ENCODE data around the gene CCDC137. TPM values are rescaled to one million over a fixed set of nuclear protein-coding genes. Genes with fewer than 3 reads are reported as not detected.

Gene CCDC137
- total RNA-seq, 1 donor from 2014 or later: 41.3 TPM

DNA sequence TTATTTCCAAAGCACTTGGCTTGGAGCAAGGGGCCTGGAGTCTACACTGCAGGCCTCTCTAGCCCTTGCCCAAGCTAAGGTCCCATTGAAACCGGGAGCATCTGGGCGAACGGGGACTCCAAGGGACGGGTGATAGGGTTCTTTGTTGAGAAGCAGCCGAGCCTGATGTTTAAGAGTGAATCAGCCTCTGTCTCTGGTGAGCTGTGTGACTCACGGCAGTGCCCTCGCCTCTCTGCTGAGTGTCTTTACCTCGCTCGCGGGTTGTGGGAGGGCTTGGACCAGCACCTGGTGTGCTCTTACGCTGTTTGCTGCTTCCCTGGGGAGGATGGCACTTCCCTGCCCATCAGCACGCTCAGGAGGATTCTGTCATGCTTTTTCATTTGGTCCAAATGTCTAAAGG is 18.6 kb downstream of the CCDC137 start:
- H3K4me3 Mint-ChIP-seq: peak overlapping the region; percentile 85
- H3K4me1 Mint-ChIP-seq: peaks cover 32% of the 10 kb centered on the region
- DNase-seq (no peak), ATAC-seq (ENCODE audit: low read depth) (no peak)
- TF ChIP-seq CTCF (IDR thresholded peaks at IDR 0.05): no peak
- intact Hi-C loops (cut with micrococcal nuclease): no loop called here
- ChIA-PET POLR2A (interaction anchor here (1.3 to 3.0 kb wide), 2 partner anchors 18 to 21 kb away, joined by 3 to 39 read pairs; partner anchors contain the start of gene MRPL12), CTCF (no interaction called here)
- H3K27me3 Mint-ChIP-seq: no peaks in the 10 kb centered on the region
- peaks cover 54% of the 10 kb centered on the region for H3K36me3 Mint-ChIP-seq (ENCODE audit: low read depth)
- no peak overlapping the region for H3K27ac Mint-ChIP-seq
- no peaks in the 10 kb centered on the region for H3K9me3 Mint-ChIP-seq

- no peak for DNase-seq
- H3K4me1 Mint-ChIP-seq: peaks cover 32% of the 10 kb centered on the region
Observed at GRCh38 chr17:81686614-81687013, 20.1 kb downstream of the CCDC137 start.

DNA sequence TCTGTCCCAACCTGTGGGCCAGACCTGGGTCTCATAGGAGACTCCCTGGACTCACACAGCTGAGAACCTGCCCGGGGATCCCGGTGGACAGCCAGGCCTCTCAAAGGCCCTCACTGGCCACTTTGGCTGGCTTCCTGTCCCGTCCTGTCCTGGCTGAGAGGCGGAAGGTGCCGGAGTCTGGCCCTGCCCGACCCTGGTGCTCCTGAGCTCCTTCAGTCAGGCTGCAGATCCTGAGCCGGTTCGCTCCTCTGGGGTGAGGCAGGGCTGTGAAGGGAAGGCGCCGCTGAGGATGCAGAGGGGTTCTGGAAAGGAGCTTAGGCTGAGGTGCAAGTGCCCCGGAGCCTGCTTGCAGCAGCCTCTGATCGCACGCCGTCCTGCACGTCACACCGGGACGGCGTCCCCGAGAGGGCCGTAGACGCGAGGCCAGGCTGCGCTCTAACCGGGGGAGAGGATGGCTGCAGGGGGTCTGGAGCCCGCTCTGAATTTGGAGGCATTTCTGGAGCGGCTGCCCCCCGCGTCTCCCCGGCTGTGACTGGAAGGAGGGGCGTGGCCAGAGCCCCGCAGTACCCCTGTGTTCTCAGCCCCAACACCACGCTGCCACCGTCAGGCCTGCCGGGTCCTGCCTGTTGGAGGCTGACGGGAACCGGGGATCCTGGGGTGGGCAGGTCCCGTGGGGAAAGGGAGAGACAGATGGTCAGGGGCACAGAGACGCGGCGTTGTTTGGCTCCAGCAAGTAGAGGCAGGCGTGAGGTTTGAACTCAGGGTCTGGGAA is 21.4 kb downstream of the CCDC137 start:
- no peak overlapping the region for H3K27ac Mint-ChIP-seq
- ATAC-seq (ENCODE audit: low read depth) (no peak), DNase-seq (no peak)
- H3K4me1 Mint-ChIP-seq: peaks cover 26% of the 10 kb centered on the region
- no peaks in the 10 kb centered on the region for H3K27me3 Mint-ChIP-seq
- H3K4me3 Mint-ChIP-seq: no peak overlapping the region
- peaks cover 68% of the 10 kb centered on the region for H3K36me3 Mint-ChIP-seq (ENCODE audit: low read depth)
- ChIA-PET CTCF (no interaction called here), POLR2A (no interaction called here)
- H3K9me3 Mint-ChIP-seq: no peaks in the 10 kb centered on the region
- TF ChIP-seq CTCF (IDR thresholded peaks at IDR 0.05): no peak
- intact Hi-C loops (cut with micrococcal nuclease): no loop called here

More at GRCh38 chr17:81686614-81687013, 20.1 kb downstream of the CCDC137 start:
- ChIA-PET POLR2A (no interaction called here), CTCF (no interaction called here)
- H3K27me3 Mint-ChIP-seq: no peaks in the 10 kb centered on the region
- TF ChIP-seq CTCF (IDR thresholded peaks at IDR 0.05): no peak
- H3K36me3 Mint-ChIP-seq (ENCODE audit: low read depth): peaks cover 59% of the 10 kb centered on the region
- intact Hi-C loops (cut with micrococcal nuclease): no loop called here
- H3K9me3 Mint-ChIP-seq: no peaks in the 10 kb centered on the region
- ATAC-seq (ENCODE audit: low read depth): no peak
- no peak overlapping the region for H3K27ac Mint-ChIP-seq
- H3K4me3 Mint-ChIP-seq: no peak overlapping the region

DNA sequence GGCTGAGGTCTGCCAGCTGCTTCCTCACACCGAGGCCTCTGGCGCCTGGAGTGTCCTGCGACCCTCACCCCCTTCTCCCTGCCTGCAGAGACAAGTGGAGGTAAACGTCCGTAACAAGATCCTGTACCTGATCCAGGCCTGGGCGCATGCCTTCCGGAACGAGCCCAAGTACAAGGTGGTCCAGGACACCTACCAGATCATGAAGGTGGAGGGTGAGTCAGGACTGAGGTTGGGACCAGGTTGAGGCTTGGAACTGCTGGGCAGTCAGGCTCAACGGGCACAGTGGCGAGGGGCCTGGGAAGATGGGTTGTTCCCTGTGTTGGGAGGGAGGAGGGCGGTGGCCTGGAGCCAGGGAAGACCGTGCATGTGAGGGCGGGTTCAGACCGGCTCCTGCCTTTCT is 22.1 kb downstream of the CCDC137 start:
- ATAC-seq (ENCODE audit: low read depth): no peak
- no peak for TF ChIP-seq CTCF (IDR thresholded peaks at IDR 0.05)
- no peak overlapping the region for H3K27ac Mint-ChIP-seq
- POLR2A ChIA-PET: no interaction called here
- peaks cover 67% of the 10 kb centered on the region for H3K36me3 Mint-ChIP-seq (ENCODE audit: low read depth)
- no peak for DNase-seq
- no peaks in the 10 kb centered on the region for H3K27me3 Mint-ChIP-seq
- intact Hi-C loops (cut with micrococcal nuclease): no loop called here
- CTCF ChIA-PET: no interaction called here
- H3K9me3 Mint-ChIP-seq: no peaks in the 10 kb centered on the region
- no peak overlapping the region for H3K4me3 Mint-ChIP-seq
- peaks cover 23% of the 10 kb centered on the region for H3K4me1 Mint-ChIP-seq

DNA sequence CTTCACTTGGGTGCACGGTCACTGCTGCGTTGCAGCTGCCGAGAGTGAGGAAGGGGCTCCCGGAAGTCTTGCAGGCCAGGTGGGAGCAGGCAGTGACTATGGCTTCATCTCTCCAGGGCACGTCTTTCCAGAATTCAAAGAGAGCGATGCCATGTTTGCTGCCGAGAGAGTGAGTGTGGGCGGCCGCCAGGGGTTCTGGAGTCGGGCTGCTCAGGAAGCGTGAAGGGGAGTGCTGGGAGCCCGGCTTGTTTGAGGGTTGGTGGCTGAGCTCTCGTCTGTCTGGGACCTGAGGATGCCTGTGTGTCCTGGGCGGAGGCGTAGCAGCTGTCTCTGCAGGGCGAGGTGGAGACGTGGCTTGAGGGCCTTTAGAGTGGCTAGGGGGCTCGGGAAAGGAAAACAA is 23.5 kb downstream of the CCDC137 start:
- Mint-ChIP-seq H3K9me3 (no peaks in the 10 kb centered on the region), H3K36me3 (ENCODE audit: low read depth) (peaks cover 65% of the 10 kb centered on the region), H3K27ac (no peak overlapping the region), H3K27me3 (no peaks in the 10 kb centered on the region), H3K4me3 (no peak overlapping the region), H3K4me1 (peaks cover 13% of the 10 kb centered on the region)
- intact Hi-C loops (cut with micrococcal nuclease): no loop called here
- no peak for ATAC-seq (ENCODE audit: low read depth)
- ChIA-PET CTCF (no interaction called here), POLR2A (no interaction called here)
- TF ChIP-seq CTCF (IDR thresholded peaks at IDR 0.05): no peak
- no peak for DNase-seq
